Thyroid gland (tissue), 4 donors: Measurements from ENCODE around the gene CMTM8.

Experiments
- CTCF ChIP-seq, 6 experiments: fragments of 200-600 bp in 3 of 6; fragments of 450-650 bp in 3 of 6; sonication (generic) in 3 of 6; IDR thresholded peaks; one replicate each; pipeline ENCODE4 v1.5.1; 2016 to 2019; ENCODE audit warnings: antibody characterized with exemption in 6 of 6, mild to moderate bottlenecking in 2 of 6, inconsistent platforms in 1 of 6, moderate library complexity in 1 of 6
- POLR2A ChIP-seq, 2 donors: fragments of 450-650 bp; IDR thresholded peaks; one replicate each; pipeline ENCODE4 v1.6.1; 2017; ENCODE audit warnings: antibody characterized with exemption in 2 of 2, mild to moderate bottlenecking in 2 of 2, moderate library complexity in 1 of 2

DNA sequence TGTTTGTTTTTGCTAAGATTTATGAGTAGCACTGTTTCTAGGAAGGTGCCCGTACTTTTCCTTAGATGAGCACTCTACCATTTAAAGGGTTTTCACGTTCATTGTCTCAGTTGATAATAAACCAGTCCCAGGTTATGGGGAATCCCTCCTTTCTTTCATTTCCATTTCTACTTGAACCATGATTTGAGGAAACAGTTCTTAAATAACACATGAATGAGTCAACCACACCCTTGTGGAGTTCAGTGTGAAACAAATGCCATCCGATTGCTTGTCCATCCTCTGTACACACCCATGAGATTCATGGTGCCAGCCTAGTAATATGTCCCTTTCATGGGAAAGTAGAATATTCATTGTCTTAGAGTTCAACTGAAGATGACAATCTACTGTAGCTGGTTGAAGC lies 23.1 kb downstream of the CMTM8 start:
- TF ChIP-seq CTCF (IDR thresholded peaks at IDR 0.05): no peak
- TF ChIP-seq POLR2A (IDR thresholded peaks at IDR 0.05): no peak
